ENCODE measurements around the gene GOLGA6C.
"Not testable (repeated sequence)": the region's sequence is repeated elsewhere in the genome, so short reads cannot be mapped to it uniquely, and the experiment has no call there.

Gene GOLGA6C

GRCh38 chr15:75319231-75319897 is 61.2 kb downstream of the GOLGA6C start:
- not testable (repeated sequence) for DNase-seq (ENCODE audit: low read depth)

Measured in CMK (cell line).